NCI-H748 treated with DMSO at 0.1 percent for 48 hours (cell line): ENCODE results near the gene LSMEM2.
"Not testable (repeated sequence)": the region's sequence is repeated elsewhere in the genome, so short reads cannot be mapped to it uniquely, and the experiment has no call there.

Source experiments
- DNase-seq: peaks from one replicate; lab custom pipeline; 2025; lab: John Stamatoyannopoulos, UW

LSMEM2 gene

GRCh38 chr3:50298836-50299637 lies 20.1 kb downstream of the LSMEM2 start, which contains the start of the genes HYAL3 and NAA80:
Gene HYAL3, minus strand, starts transcription at chr3:50299405. Its CDS starts 3,803 bp downstream, at chr3:50295602.
Gene NAA80, minus strand, starts transcription at chr3:50299405. Its CDS starts 1,942 bp downstream, at chr3:50297463.
- DNase-seq: peak; percentile 89

DNA sequence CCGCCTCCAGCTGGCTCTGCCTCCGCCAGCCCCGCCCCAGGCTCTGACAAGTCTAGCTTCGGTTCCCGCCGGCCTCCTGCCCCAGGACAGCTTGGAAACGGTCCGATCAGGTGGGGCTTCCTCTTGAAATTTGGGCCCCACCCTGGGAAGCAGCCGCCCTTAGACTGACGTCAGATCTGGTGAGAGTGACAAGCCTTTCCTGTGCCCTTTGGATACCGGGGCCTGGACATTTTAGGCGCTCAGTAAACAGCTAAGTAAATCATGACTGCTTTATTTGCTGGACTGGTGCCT lies 20.7 kb downstream of the LSMEM2 start:
- no peak for DNase-seq

DNA sequence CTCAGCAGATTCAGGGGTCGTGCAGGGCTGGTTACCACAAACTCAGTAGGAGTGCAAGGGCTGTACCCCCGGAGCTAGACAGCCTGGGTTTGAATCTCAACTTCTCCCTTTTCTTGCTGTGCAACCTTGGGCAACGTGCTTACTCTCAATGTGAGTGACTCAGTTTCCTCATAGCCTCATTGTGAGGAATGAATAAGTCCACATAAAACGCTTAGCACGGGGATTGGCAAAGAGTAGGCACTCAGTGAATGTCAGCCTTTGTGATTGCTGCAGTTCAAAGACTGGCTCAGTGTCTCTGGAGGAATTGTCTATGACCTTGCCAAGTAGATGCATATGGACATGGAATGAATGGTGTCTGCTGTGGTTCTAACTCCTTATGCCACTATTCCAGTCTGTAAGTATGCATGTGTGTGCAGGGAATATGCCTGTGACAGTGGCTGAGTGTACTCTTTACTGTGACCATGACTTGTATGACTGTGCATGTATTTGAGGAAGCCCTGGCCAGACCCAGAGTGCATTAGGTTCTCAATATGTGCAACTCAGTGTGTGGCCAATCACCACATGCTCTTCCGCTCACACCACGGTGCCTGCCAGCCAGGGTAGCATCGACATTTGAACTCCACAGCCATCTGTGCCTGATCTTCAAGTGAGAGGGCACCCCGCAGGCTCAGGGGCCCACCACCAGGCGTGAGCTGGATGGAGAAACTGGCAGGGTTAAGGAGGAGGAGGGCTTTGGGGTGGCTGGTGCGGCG lies 21.2 kb downstream of the LSMEM2 start:
- no peak for DNase-seq

DNA sequence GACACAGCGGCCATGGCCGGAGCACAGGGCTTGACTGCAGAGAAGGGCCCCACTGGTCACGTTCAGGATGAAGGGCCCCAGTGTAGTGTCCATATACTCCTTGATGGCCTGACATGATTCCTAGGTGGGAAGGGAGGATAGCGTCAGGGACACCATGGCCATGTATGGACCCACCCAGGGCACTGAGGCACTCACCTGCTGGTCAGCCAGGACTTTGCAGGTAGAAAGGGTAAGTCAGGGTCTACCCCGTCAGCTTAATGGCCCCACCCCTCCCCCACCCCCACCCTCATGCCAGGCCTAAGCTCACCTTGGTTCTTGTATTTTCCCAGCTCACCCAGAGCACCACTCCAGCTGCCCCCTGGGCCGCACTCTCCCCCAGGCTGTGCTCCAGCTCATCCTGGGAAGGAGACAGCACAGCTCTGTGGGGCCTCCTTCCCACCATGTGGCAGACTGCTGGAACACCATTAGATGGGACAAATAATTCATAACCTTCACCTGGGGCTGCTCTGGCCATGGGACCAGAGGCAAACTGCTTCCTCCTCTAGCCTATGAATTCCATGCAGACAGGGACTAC lies 21.9 kb downstream of the LSMEM2 start:
- no peak for DNase-seq

- no peak for DNase-seq
Observed at GRCh38 chr3:50302095-50303012, 23.5 kb downstream of the LSMEM2 start.

DNA sequence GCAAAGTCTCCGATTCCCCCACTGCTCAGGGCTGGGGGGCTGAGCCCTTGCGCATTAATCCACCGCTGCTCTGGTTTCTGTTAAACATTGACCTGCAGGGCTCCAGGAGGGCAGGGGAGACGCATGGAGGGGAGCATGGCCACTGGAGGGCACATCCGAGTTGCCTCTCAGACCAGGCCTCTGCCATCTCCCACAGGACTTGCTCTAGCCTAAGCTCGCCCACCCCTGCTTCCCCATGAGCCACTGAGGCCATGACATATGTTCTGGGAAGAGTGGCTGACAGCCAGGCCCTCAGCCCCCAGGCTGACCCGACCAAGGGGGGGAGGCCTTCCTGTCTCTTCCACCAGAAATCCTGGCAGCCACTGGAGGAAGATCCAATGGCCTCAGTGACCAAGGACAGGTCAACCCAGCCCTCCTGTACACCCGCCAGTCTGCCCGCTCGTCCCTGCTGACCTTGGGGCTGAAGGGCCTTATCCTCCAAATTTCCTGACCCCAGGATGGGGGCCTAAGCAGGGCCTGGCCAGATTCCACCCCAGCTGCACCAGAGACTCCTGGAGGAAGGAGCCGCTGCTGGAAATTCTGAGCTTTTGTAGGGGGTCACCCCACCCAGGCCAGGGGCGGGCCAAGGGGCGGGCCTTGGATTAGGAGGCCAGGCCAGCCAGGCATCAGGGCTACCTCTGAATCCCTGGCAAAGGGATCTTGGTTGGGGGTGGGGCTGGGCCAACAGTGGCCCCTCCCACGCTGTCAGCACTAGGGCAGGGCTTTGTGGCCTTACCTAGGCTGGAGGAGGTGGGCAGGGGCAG lies 24.3 kb downstream of the LSMEM2 start, which contains the start of gene HYAL1:
TSS of gene HYAL1 (minus strand) at position 562 of the 803 bp plus-strand sequence. CDS start 618 bp downstream, outside the sequence.
- no peak for DNase-seq

- no peak for DNase-seq
Observed at GRCh38 chr3:50304601-50305000, 25.7 kb downstream of the LSMEM2 start.

DNA sequence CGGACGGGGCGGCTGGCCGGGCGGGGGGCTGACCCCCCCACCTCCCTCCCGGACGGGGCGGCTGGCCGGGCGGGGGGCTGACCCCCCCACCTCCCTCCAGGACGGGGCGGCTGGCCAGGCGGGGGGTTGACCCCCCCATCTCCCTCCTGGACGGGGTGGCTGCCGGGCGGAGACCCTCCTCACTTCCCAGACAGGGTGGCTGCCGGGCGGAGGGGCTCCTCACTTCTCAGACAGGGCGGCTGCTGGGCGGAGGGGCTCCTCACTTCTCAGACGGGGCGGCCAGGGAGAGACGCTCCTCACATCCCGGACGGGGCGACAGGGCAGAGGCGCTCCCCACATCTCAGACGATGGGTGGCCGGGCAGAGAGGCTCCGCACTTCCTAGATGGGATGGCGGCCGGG lies 33.2 kb downstream of the LSMEM2 start:
- not testable (repeated sequence) for DNase-seq

GRCh38 chr3:50314342-50314741 lies 35.5 kb downstream of the LSMEM2 start:
- DNase-seq: no peak

DNA sequence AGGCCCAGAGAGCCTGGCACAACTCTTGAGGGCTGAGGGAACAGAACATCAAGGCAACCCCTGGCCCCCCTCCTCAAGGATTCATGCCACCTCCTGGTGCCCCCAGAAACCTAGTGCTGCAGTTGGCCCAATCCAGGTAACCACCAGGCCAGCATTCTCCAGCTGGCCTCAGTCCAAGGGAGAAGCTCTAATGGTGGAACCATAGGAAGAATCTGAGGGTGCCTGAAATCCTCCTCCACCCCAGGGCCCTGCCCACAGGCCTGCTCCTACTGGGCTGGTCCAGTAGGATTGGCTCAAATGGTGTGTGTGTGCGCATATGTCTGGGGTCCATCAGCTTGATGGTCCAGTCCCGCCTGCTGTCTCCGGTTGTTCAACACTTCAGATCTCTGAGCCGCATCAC lies 35.9 kb downstream of the LSMEM2 start:
- no peak for DNase-seq

DNA sequence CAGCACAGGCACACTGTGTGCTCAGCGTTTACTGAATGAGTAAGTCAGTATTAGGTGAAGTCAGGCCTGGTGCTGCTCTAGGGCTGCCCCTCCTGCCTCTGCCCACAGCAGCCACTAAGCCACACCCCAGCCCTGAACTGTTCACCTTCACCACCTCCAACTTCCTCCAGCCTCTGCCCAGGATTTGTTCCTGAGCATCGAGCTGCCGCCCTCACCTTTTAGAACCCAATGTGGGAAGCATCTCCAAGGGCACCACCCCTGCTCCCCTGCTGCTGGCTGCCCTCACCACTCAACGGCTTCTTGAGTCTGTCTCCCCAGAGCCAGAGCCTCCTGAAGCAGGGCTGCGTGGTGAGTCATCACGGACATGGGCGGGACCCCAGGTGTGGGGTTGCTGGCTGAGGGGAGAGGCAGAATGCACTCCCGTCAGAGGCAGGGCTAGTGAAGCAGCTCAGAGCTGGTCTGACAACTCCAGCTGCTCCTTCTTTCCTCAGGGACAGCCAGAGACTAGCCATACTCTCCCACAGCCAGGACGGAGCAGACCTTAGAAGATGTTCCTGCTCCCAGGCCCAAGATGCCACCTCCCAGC lies 37.9 kb downstream of the LSMEM2 start:
- DNase-seq: no peak

DNA sequence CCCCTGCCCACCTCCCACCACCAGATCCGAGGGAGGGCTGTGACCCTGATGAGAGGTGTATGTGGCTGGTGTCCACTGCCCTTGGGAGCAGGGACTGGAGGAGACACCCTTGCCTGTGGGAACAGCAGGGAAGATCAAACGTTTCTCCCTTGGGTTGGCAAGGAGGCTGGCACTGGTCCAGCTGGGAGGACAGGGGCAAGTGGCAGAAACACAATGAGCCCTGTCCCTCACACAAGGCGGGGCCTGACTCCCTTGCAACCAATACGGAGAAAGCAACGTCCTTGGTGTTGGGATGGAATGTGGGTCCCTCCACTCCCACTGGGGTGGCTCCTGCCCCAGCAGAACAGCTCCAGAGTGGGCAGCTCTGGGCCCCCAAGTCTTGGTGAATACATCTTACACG lies 38.4 kb downstream of the LSMEM2 start:
- DNase-seq: no peak

- DNase-seq: no peak
Observed at GRCh38 chr3:50318163-50318562, 39.3 kb downstream of the LSMEM2 start.

GRCh38 chr3:50318615-50319014 lies 39.7 kb downstream of the LSMEM2 start:
- DNase-seq: no peak

DNA sequence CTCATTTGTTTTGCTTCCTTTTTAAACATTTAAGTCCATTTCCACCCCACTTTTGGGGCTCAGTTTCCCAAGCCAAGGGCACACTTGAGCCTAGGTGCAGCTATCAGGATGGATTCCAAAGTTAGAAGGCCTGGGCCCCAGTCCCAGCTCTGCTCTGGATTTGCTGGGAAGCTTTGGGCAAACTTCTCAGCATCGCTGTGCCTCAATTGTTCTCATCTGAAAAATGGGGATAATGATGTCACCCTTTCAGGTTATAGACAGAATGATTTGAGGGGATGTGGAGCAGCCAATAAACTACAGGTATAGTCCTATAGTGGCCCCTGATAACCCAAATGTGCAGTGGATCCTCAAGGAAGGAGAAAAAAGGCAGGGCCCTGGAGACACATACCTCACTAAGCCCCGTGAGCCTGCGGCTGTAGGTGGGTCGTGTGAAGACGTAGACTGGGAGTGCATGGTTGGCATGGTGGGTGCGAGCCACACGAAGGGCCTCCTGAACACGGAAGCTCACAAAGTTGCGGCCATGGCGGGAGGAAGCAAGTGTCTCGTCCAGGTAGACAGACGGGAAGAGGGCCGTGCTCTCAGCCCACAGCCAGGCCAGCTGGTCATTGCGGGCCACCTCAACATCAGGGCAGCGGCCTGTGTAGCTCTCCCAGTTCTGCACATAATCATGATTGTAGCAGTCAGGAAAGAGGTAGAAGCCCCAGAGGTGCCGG lies 40.5 kb downstream of the LSMEM2 start:
- DNase-seq: no peak

DNA sequence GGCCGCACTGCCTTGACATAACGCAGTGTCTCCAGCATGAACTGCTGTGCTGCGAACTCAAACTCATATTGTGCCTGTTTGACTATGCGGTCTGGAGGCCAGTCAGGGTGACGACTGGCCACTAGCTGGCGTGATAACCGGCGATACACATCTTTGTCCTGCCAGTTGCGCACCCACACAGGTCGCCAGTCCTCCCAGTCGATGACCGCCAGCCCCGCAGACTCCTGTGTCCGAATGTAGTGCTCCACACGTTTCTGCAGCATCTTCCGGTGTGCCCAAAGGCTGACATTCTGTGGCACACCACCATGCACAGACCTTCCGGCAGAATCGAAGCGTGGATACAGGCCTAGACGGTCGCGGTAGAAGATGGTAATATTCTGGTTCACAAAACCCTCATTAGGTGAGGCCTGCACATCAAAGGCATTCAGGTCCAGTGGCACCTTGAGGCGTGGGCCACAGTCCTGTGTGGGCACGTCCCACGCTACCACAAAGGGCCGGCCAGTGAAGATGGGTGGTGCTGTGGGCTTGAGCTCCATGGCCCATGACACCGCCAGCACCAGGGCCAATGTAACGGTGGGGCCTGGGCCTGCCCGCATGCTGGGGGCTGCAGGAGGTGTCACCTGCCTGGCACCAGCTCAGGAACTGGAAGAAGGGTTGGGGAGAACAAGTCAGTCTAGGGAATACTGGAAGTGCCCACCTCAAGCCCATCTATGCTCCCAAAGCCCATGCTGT lies 41.2 kb downstream of the LSMEM2 start:
- no peak for DNase-seq

DNA sequence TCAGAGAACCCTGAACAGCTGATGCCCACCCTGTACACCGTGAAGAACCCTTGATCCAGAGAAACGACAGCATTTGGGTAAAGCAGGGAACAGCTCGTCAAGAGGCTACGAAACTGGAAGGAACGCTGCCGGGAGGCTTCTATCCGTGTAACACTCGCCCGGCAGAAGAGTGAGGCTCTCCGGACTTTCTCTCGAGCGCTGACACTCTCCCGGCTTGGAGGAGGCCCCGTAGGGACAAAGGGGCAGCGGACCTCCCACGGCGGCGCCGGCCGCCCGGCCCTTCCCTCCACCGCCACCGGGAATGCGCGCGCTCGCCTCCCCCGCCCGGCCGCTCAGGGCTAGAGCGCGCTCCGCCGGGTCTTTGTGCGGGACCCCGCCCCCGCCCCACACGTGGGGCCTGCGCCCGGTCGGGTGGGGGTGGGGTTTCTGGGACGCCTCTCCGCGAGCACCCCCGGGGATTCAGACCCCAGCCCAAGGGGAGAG lies 42.0 kb downstream of the LSMEM2 start:
- peak; percentile 20 for DNase-seq

- DNase-seq: peak; percentile 73
Observed at GRCh38 chr3:50321336-50322114, 42.6 kb downstream of the LSMEM2 start.

DNA sequence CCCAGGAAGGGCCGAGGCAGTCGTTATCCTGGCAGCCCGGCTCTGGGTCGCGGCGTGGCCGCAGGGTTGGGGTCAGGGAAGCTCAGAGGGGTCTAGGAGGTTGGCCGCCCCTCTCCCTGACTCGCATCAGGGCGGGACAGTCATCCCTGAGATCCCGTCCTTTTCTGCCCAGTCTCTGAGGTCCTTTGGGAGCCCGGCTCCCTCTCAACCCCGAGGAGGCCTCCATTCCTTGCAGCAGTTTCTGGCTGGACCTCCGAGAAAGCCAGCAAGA lies 43.2 kb downstream of the LSMEM2 start:
- no peak for DNase-seq
